Activated CD4-positive, CD25-positive, alpha-beta regulatory T cell treated with anti-CD3 and anti-CD28 coated beads, Interleukin-2, amount 50 U/mL, for 24 hours (primary cell): ENCODE measurements around the gene NIPSNAP2.
"Not testable (repeated sequence)": the region's sequence is repeated elsewhere in the genome, so short reads cannot be mapped to it uniquely, and the experiment has no call there.

Experiments used
- ATAC-seq, 2 donors: fragments of 150-1000 bp; cut with Tn5 transposase; one replicate each; pipeline ENCODE4 v1.10.0; 2021; ENCODE audit warnings: mild to moderate bottlenecking in 1 of 2, moderate library complexity in 1 of 2

NIPSNAP2 gene

GRCh38 chr7:55977831-55978230 lies 13.4 kb downstream of the NIPSNAP2 start:
- no peak for ATAC-seq

GRCh38 chr7:55980266-55980665 lies 15.9 kb downstream of the NIPSNAP2 start:
- no peak for ATAC-seq

- ATAC-seq, result no peak
Measured at GRCh38 chr7:55983537-55983936, 19.2 kb downstream of the NIPSNAP2 start.

GRCh38 chr7:55992346-55992745 lies 28.0 kb downstream of the NIPSNAP2 start:
- no peak for ATAC-seq

- no peak for ATAC-seq
Measured at GRCh38 chr7:55996856-55997500, 32.6 kb downstream of the NIPSNAP2 start.

- ATAC-seq, result no peak
Measured at GRCh38 chr7:56003749-56004148, 39.4 kb downstream of the NIPSNAP2 start.

- no peak for ATAC-seq
Measured at GRCh38 chr7:56007167-56007652, 42.8 kb downstream of the NIPSNAP2 start.

GRCh38 chr7:56007891-56008290 lies 43.5 kb downstream of the NIPSNAP2 start:
- ATAC-seq, result no peak

GRCh38 chr7:56009695-56010094 lies 45.3 kb downstream of the NIPSNAP2 start:
- ATAC-seq, result no peak

GRCh38 chr7:56017015-56017414 lies 52.6 kb downstream of the NIPSNAP2 start:
- ATAC-seq, result not testable (repeated sequence)

GRCh38 chr7:56019501-56019900 lies 55.1 kb downstream of the NIPSNAP2 start:
- no peak for ATAC-seq

- ATAC-seq, result no peak
Measured at GRCh38 chr7:56023500-56023899, 59.1 kb downstream of the NIPSNAP2 start.

- ATAC-seq, result no peak
Measured at GRCh38 chr7:56026538-56026937, 62.2 kb downstream of the NIPSNAP2 start.

GRCh38 chr7:56028942-56029630 lies 64.7 kb downstream of the NIPSNAP2 start:
- ATAC-seq, result no peak

GRCh38 chr7:56030340-56030739 lies 66.0 kb downstream of the NIPSNAP2 start:
- ATAC-seq, result no peak

GRCh38 chr7:56031556-56031955 lies 67.2 kb downstream of the NIPSNAP2 start:
- ATAC-seq, result not testable (repeated sequence)

- not testable (repeated sequence) for ATAC-seq
Measured at GRCh38 chr7:56032578-56032977, 68.2 kb downstream of the NIPSNAP2 start.

GRCh38 chr7:56033671-56034432 lies 69.5 kb downstream of the NIPSNAP2 start:
- ATAC-seq, result peak; percentile 85 to 89

GRCh38 chr7:56040730-56041129 lies 76.3 kb downstream of the NIPSNAP2 start:
- ATAC-seq, result no peak

GRCh38 chr7:56045758-56046157 lies 81.4 kb downstream of the NIPSNAP2 start:
- ATAC-seq, result not testable (repeated sequence)

- ATAC-seq, result no peak
Measured at GRCh38 chr7:56046721-56047445, 82.5 kb downstream of the NIPSNAP2 start.

- ATAC-seq, result not testable (repeated sequence)
Measured at GRCh38 chr7:56047446-56048116, 83.2 kb downstream of the NIPSNAP2 start.
